Mesenchymal stem cell (in vitro differentiated cells and primary cell): ENCODE data around the gene KIF24.
"Not testable (repeated sequence)": the region's sequence is repeated elsewhere in the genome, so short reads cannot be mapped to it uniquely, and the experiment has no call there.

ENCODE experiments used
- DNase-seq: peaks from one replicate; pipeline ENCODE4 v3.0.0-alpha.2; 2013
- H2AFZ ChIP-seq: one replicate; pipeline ENCODE4 v1.6.1; 2013; ENCODE audit warnings: low read depth, mild to moderate bottlenecking, control low read depth, inconsistent platforms, low read length, moderate library complexity
- H2AK5ac ChIP-seq: 2 replicates; pipeline ENCODE4 v1.6.1; 2013; ENCODE audit warnings: low read length, moderate library complexity, mild to moderate bottlenecking, inconsistent platforms; ENCODE audit not compliant: severe bottlenecking
- H2BK120ac ChIP-seq: one replicate; pipeline ENCODE4 v1.6.1; 2013; ENCODE audit warnings: low read depth, mild to moderate bottlenecking, inconsistent platforms, low read length, moderate library complexity
- H2BK12ac ChIP-seq, 2 experiments: one replicate each; pipeline ENCODE4 v1.6.1; 2013; ENCODE audit warnings: inconsistent platforms in 2 of 2, low read length in 2 of 2, mild to moderate bottlenecking in 2 of 2, moderate library complexity in 2 of 2, control low read depth in 1 of 2
- H2BK15ac ChIP-seq: one replicate; pipeline ENCODE4 v1.6.1; 2013; ENCODE audit warnings: mild to moderate bottlenecking, low read depth, inconsistent platforms; ENCODE audit not compliant: poor library complexity, severe bottlenecking
- H2BK5ac ChIP-seq: 2 replicates; pipeline ENCODE4 v1.6.1; 2013; ENCODE audit warnings: low read depth, mild to moderate bottlenecking, low read length, control low read depth, inconsistent platforms; ENCODE audit not compliant: poor library complexity, severe bottlenecking
- H3K14ac ChIP-seq, 2 experiments: one replicate each; pipeline ENCODE4 v1.6.1; 2013; ENCODE audit warnings: inconsistent platforms in 2 of 2, low read length in 2 of 2, control low read depth in 1 of 2, mild to moderate bottlenecking in 1 of 2, moderate library complexity in 1 of 2
- H3K18ac ChIP-seq, 2 experiments: one replicate each; pipeline ENCODE4 v1.6.1; 2013; ENCODE audit warnings: inconsistent platforms in 2 of 2, low read length in 2 of 2, control low read depth in 1 of 2, low read depth in 1 of 2, mild to moderate bottlenecking in 1 of 2
- H3K23ac ChIP-seq, 2 experiments: one replicate each; pipeline ENCODE4 v1.6.1; 2013; ENCODE audit warnings: inconsistent platforms in 2 of 2, low read length in 2 of 2, mild to moderate bottlenecking in 2 of 2, moderate library complexity in 2 of 2, control low read depth in 1 of 2
- H3K27ac ChIP-seq: 2 replicates; pipeline ENCODE4 v1.5.1; 2013; ENCODE audit warnings: mild to moderate bottlenecking, moderate library complexity, low read length, control low read depth, inconsistent platforms; ENCODE audit not compliant: poor library complexity, severe bottlenecking
- H3K27me3 ChIP-seq, 2 experiments: 2 replicates each; pipeline versions ENCODE4 v1.6.1 to v1.7.0; 2013; ENCODE audit warnings: low read length in 2 of 2, mild to moderate bottlenecking in 2 of 2, moderate library complexity in 2 of 2, control low read depth in 1 of 2, inconsistent platforms in 1 of 2; ENCODE audit not compliant: control insufficient read depth in 1 of 2, insufficient read depth in 1 of 2
- H3K36me3 ChIP-seq, 2 experiments: 2 replicates each; pipeline versions ENCODE4 v1.6.1 to v1.7.0; 2013; ENCODE audit warnings: low read length in 2 of 2, control low read depth in 1 of 2, inconsistent platforms in 1 of 2, low read depth in 1 of 2, mild to moderate bottlenecking in 1 of 2; ENCODE audit not compliant: insufficient read depth in 2 of 2, control insufficient read depth in 1 of 2
- H3K4ac ChIP-seq, 2 experiments: one replicate each; pipeline ENCODE4 v1.6.1; 2013; ENCODE audit warnings: inconsistent platforms in 2 of 2, low read length in 2 of 2, mild to moderate bottlenecking in 2 of 2, moderate library complexity in 2 of 2, control low read depth in 1 of 2, low read depth in 1 of 2
- H3K4me1 ChIP-seq: 2 replicates; pipeline ENCODE4 v1.6.1; 2013; ENCODE audit warnings: low read depth, low read length, control low read depth; ENCODE audit not compliant: control insufficient read depth, insufficient read depth
- H3K4me2 ChIP-seq: 2 replicates; pipeline ENCODE4 v1.6.1; 2013; ENCODE audit warnings: low read length, mild to moderate bottlenecking, inconsistent platforms; ENCODE audit not compliant: poor library complexity, severe bottlenecking
- H3K4me3 ChIP-seq, 2 experiments: 2 replicates each; pipeline versions ENCODE4 v1.5.1 to v1.7.0; 2013; ENCODE audit warnings: low read length in 2 of 2, mild to moderate bottlenecking in 2 of 2, control low read depth in 1 of 2, low read depth in 1 of 2; ENCODE audit not compliant: insufficient read depth in 1 of 2
- H3K79me1 ChIP-seq: replicated peaks from 2 replicates; pipeline ENCODE4 v1.6.1; 2013; ENCODE audit warnings: mild to moderate bottlenecking, control low read depth, low read length, inconsistent platforms; ENCODE audit not compliant: poor library complexity, severe bottlenecking
- H3K9ac ChIP-seq: 2 replicates; pipeline ENCODE4 v1.7.0; 2013; ENCODE audit warnings: mild to moderate bottlenecking, low read length, moderate library complexity
- H3K9me3 ChIP-seq: 2 replicates; pipeline ENCODE4 v1.7.0; 2013; ENCODE audit warnings: mild to moderate bottlenecking, low read length; ENCODE audit not compliant: control insufficient read depth
- H4K8ac ChIP-seq: one replicate; pipeline ENCODE4 v1.6.1; 2013; ENCODE audit warnings: inconsistent platforms, mild to moderate bottlenecking, low read length, moderate library complexity
- H4K91ac ChIP-seq: one replicate; pipeline ENCODE4 v1.6.1; 2013; ENCODE audit warnings: mild to moderate bottlenecking, low read length, inconsistent platforms
- WGBS: methylation state at CpG from one replicate; pipeline ENCODE4 v1.1.7; 2013; ENCODE audit warnings: mixed read lengths; 5-methylcytosine and 5-hydroxymethylcytosine counted together

KIF24 gene

GRCh38 chr9:34311499-34312185 is 17.4 kb downstream of the KIF24 start:
- H4K91ac ChIP-seq: no peak overlapping the region
- peaks cover 3% of the 10 kb centered on the region for H3K79me1 ChIP-seq
- no peaks in the 10 kb centered on the region for H3K4me1 ChIP-seq
- no peaks in the 10 kb centered on the region for H3K9me3 ChIP-seq
- H2BK120ac ChIP-seq: no peak overlapping the region
- H3K27me3 ChIP-seq: no peaks in the 10 kb centered on the region
- no peak overlapping the region for H2AK5ac ChIP-seq
- H2BK15ac ChIP-seq: no peak overlapping the region
- no peak overlapping the region for H3K9ac ChIP-seq
- no peak overlapping the region for H3K18ac ChIP-seq
- WGBS: no CpG with 5 or more reads among the region's 6 CpGs
- H2AFZ ChIP-seq: no peak overlapping the region
- H3K4ac ChIP-seq: no peak overlapping the region
- no peaks in the 10 kb centered on the region for H3K36me3 ChIP-seq
- no peak overlapping the region for H4K8ac ChIP-seq
- DNase-seq: no peak
- no peak overlapping the region for H2BK5ac ChIP-seq
- no peak overlapping the region for H3K14ac ChIP-seq
- H3K4me2 ChIP-seq: no peak overlapping the region
- H3K4me3 ChIP-seq: no peak overlapping the region
- no peak overlapping the region for H3K27ac ChIP-seq
- H2BK12ac ChIP-seq: no peak overlapping the region
- H3K23ac ChIP-seq: no peak overlapping the region

GRCh38 chr9:34310215-34310614 is 18.9 kb downstream of the KIF24 start:
- H3K27me3 ChIP-seq: no peaks in the 10 kb centered on the region
- no peak overlapping the region for H3K23ac ChIP-seq
- H3K4ac ChIP-seq: no peak overlapping the region
- H3K79me1 ChIP-seq: peaks cover 3% of the 10 kb centered on the region
- H4K91ac ChIP-seq: no peak overlapping the region
- no peak overlapping the region for H2BK5ac ChIP-seq
- DNase-seq: peak; percentile 10
- H4K8ac ChIP-seq: no peak overlapping the region
- H2BK12ac ChIP-seq: no peak overlapping the region
- no peak overlapping the region for H3K9ac ChIP-seq
- no peak overlapping the region for H3K4me2 ChIP-seq
- H3K27ac ChIP-seq: no peak overlapping the region
- no peak overlapping the region for H3K18ac ChIP-seq
- H2BK120ac ChIP-seq: no peak overlapping the region
- H3K9me3 ChIP-seq: no peaks in the 10 kb centered on the region
- no peak overlapping the region for H3K14ac ChIP-seq
- no peak overlapping the region for H2AK5ac ChIP-seq
- H3K4me3 ChIP-seq: no peak overlapping the region
- H3K36me3 ChIP-seq: no peaks in the 10 kb centered on the region
- no peak overlapping the region for H2AFZ ChIP-seq
- WGBS: 100% methylated on average over 1 of the region's 1 CpG
- H3K4me1 ChIP-seq: no peaks in the 10 kb centered on the region
- H2BK15ac ChIP-seq: no peak overlapping the region

GRCh38 chr9:34308316-34308715 is 20.8 kb downstream of the KIF24 start:
- H3K4me2 ChIP-seq, H3K18ac ChIP-seq, H3K23ac ChIP-seq, H3K9ac ChIP-seq, H3K79me1 ChIP-seq, H2BK12ac ChIP-seq, H4K91ac ChIP-seq, H4K8ac ChIP-seq, H2BK120ac ChIP-seq, H3K14ac ChIP-seq, H3K27ac ChIP-seq, H2AK5ac ChIP-seq, H2AFZ ChIP-seq, H3K4me1 ChIP-seq, H3K9me3 ChIP-seq, H2BK15ac ChIP-seq, H3K4me3 ChIP-seq, H3K27me3 ChIP-seq, H3K4ac ChIP-seq, H2BK5ac ChIP-seq, H3K36me3 ChIP-seq, DNase-seq: not testable (repeated sequence)
- 96% methylated on average over 3 of the region's 3 CpGs for WGBS

GRCh38 chr9:34301064-34301463 is 28.0 kb downstream of the KIF24 start:
- H3K14ac ChIP-seq, H2BK15ac ChIP-seq, H3K4me1 ChIP-seq, H2AK5ac ChIP-seq, H3K4ac ChIP-seq, H2BK5ac ChIP-seq, H2BK12ac ChIP-seq, H4K8ac ChIP-seq, H3K79me1 ChIP-seq, H4K91ac ChIP-seq, DNase-seq, H3K4me2 ChIP-seq, H2BK120ac ChIP-seq, H2AFZ ChIP-seq, H3K18ac ChIP-seq, H3K4me3 ChIP-seq, H3K23ac ChIP-seq, H3K9ac ChIP-seq, H3K27ac ChIP-seq, H3K9me3 ChIP-seq, H3K36me3 ChIP-seq, H3K27me3 ChIP-seq: not testable (repeated sequence)
- WGBS: 97% methylated on average over 7 of the region's 7 CpGs
